HCT116 (cell line): ENCODE data around the gene NME9. TPM values are rescaled to one million over a fixed set of nuclear protein-coding genes. Genes with fewer than 3 reads are reported as not detected.

Experiments
- ATAC-seq: fragments of 200-7000 bp; cut with Tn5 transposase; 2 replicates; pipeline ENCODE4 v1.9.1; 2020; ENCODE audit warnings: mild to moderate bottlenecking, moderate library complexity
- BruUV-seq: library from RNA; stranded (reverse); fragments of 400-500 nt; replicated peaks from 2 replicates; lab custom pipeline; 2021; lab: Mats Ljungman, UMichigan
- CTCF ChIA-PET: fragments of 300-600 bp; sonication (Branson Sonifier 250); formaldehyde crosslinking; loops from one replicate; lab custom pipeline; 2021; ENCODE audit warnings: antibody characterized with exemption; lab: Charles Lee
- POLR2A ChIA-PET: fragments of 300-600, 350-600 bp; sonication (Branson Sonifier 250); formaldehyde crosslinking; loops from one replicate; lab custom pipeline; 2021; ENCODE audit warnings: antibody characterized with exemption; lab: Charles Lee
- RAD21 ChIA-PET, 2 experiments: fragments of 300-600 bp; sonication (Branson Sonifier 250); formaldehyde crosslinking; loops; one replicate each; lab custom pipeline; 2023; ENCODE audit warnings: low total read pairs in 2 of 2; ENCODE audit not compliant: uncharacterized antibody in 2 of 2, unreplicated experiment in 2 of 2, low non-redundant PET in 1 of 2; lab: Charles Lee
- DNase-seq: peaks from one replicate; pipeline ENCODE4 v3.0.0-alpha.2; 2010; ENCODE audit warnings: low read depth, low spot score
- H2AFZ ChIP-seq: fragments of 200-600 bp; shearing (Covaris generic), sonication (generic); 2 replicates; pipeline ENCODE4 v1.6.1; 2017; ENCODE audit warnings: low read depth, mixed run types, mixed read lengths, antibody characterized with exemption, low read length; ENCODE audit not compliant: poor library complexity, severe bottlenecking
- H3K27ac ChIP-seq: 2 replicates; pipeline ENCODE4 v1.5.1; 2012; ENCODE audit warnings: low read depth, low read length
- H3K27me3 ChIP-seq: fragments of 200-600 bp; sonication (generic); 2 replicates; pipeline ENCODE4 v1.6.1; 2016; ENCODE audit warnings: mixed run types, low read length, mixed read lengths; ENCODE audit not compliant: insufficient read depth
- H3K36me3 ChIP-seq, 2 experiments: fragments of 200-500 bp in 1 of 2; fragments of 200-600 bp in 1 of 2; sonication (Bioruptor generic) in 1 of 2; sonication (generic) in 1 of 2; 2 replicates each; pipeline versions ENCODE4 v1.5.1 to v1.6.1; 2014 to 2016; ENCODE audit warnings: low read length in 2 of 2, inconsistent platforms in 1 of 2, mixed read lengths in 1 of 2, mixed run types in 1 of 2; ENCODE audit not compliant: insufficient read depth in 2 of 2, control insufficient read depth in 1 of 2
- H3K4me1 ChIP-seq, 2 experiments: fragments of 200-600 bp in 1 of 2; sonication (generic) in 1 of 2; 2 replicates each; pipeline versions ENCODE4 v1.5.1 to v1.6.1; 2012 to 2017; ENCODE audit warnings: low read length in 2 of 2, inconsistent platforms in 1 of 2, mild to moderate bottlenecking in 1 of 2, mixed read lengths in 1 of 2, mixed run types in 1 of 2, moderate library complexity in 1 of 2; ENCODE audit not compliant: insufficient read depth in 2 of 2, control insufficient read depth in 1 of 2
- H3K4me2 ChIP-seq: fragments of 200-600 bp; sonication (generic); 2 replicates; pipeline ENCODE4 v1.6.1; 2017; ENCODE audit warnings: mixed run types, low read length, mixed read lengths
- H3K4me3 ChIP-seq, 2 experiments: fragments of 200-600 bp in 1 of 2; sonication (generic) in 1 of 2; replicated peaks in 1 of 2; 2 replicates each; pipeline ENCODE4 v1.5.1; 2011 to 2016; ENCODE audit warnings: low read length in 2 of 2, control low read depth in 1 of 2, low read depth in 1 of 2, mild to moderate bottlenecking in 1 of 2, mixed read lengths in 1 of 2, mixed run types in 1 of 2
- H3K79me2 ChIP-seq: fragments of 200-600 bp; sonication (generic); 2 replicates; pipeline ENCODE4 v1.6.1; 2017; ENCODE audit warnings: mild to moderate bottlenecking, mixed run types, low read length, moderate library complexity, mixed read lengths; ENCODE audit not compliant: insufficient read depth
- H3K9ac ChIP-seq: fragments of 200-600 bp; sonication (generic); 2 replicates; pipeline ENCODE4 v1.6.1; 2016; ENCODE audit warnings: low read length, mixed read lengths
- H3K9me2 ChIP-seq: fragments of 200-600 bp; sonication (generic), shearing (Covaris generic); 2 replicates; pipeline ENCODE4 v1.6.1; 2017; ENCODE audit warnings: mixed run types, mild to moderate bottlenecking, moderate library complexity; ENCODE audit not compliant: insufficient read depth
- H3K9me3 ChIP-seq, 2 experiments: fragments of 200-500 bp in 1 of 2; fragments of 200-600 bp in 1 of 2; sonication (Bioruptor generic) in 1 of 2; sonication (generic) in 1 of 2; 2 replicates each; pipeline ENCODE4 v1.6.1; 2014 to 2017; ENCODE audit warnings: low read length in 2 of 2, mixed read lengths in 2 of 2, inconsistent platforms in 1 of 2, low read depth in 1 of 2, mild to moderate bottlenecking in 1 of 2, mixed run types in 1 of 2, moderate library complexity in 1 of 2; ENCODE audit not compliant: control insufficient read depth in 1 of 2, insufficient read depth in 1 of 2
- H4K20me1 ChIP-seq: fragments of 200-600 bp; sonication (generic), shearing (Covaris generic); 2 replicates; pipeline ENCODE4 v1.6.1; 2017; ENCODE audit warnings: mixed run types, mild to moderate bottlenecking, moderate library complexity; ENCODE audit not compliant: insufficient read depth
- CTCF ChIP-seq, 3 experiments: fragments of 200-600 bp in 1 of 3; sonication (generic) in 1 of 3; IDR thresholded peaks in 2 of 3; conservative IDR thresholded peaks in 1 of 3; 2 replicates each; pipeline ENCODE4 v1.5.1; 2012 to 2017; ENCODE audit warnings: low read depth in 2 of 3, low read length in 2 of 3, antibody characterized with exemption in 1 of 3, borderline replicate concordance in 1 of 3, control low read depth in 1 of 3, mild to moderate bottlenecking in 1 of 3, mixed read lengths in 1 of 3, mixed run types in 1 of 3, moderate library complexity in 1 of 3; ENCODE audit not compliant: insufficient read depth in 1 of 3
- ELF1 ChIP-seq: IDR thresholded peaks from 2 replicates; pipeline ENCODE4 v1.6.1; 2012; ENCODE audit warnings: low read depth, borderline replicate concordance
- EZH2phosphoT487 ChIP-seq: fragments of 200-600 bp; IDR thresholded peaks from 2 replicates; pipeline ENCODE4 v1.6.1; 2018; ENCODE audit warnings: antibody characterized with exemption, borderline replicate concordance
- JUND ChIP-seq: IDR thresholded peaks from 2 replicates; pipeline ENCODE4 v1.6.1; 2012
- RAD21 ChIP-seq: IDR thresholded peaks from 2 replicates; pipeline ENCODE4 v1.6.1; 2012; ENCODE audit warnings: low read depth, mild to moderate bottlenecking
- ZBTB33 ChIP-seq: IDR thresholded peaks from 2 replicates; pipeline ENCODE4 v1.6.1; 2011; ENCODE audit warnings: mild to moderate bottlenecking, low read length, moderate library complexity; ENCODE audit not compliant: insufficient replicate concordance; ENCODE audit errors: extremely low read depth
- ZNF274 ChIP-seq: fragments of 200-500 bp; sonication (Bioruptor generic); IDR thresholded peaks from 2 replicates; pipeline ENCODE4 v1.6.1; 2014; ENCODE audit warnings: mild to moderate bottlenecking, low read depth, low read length, inconsistent platforms
- intact Hi-C: fragments of 100-400 bp; cut with micrococcal nuclease; formaldehyde crosslinking; loops from 2 replicates; pipeline ENCODE4 v1.10.0; 2022
- total RNA-seq: library from RNA; stranded (reverse); gene quantifications from one replicate; pipeline ENCODE4 v1.2.1, GENCODE V29; 2021; ENCODE audit not compliant: unreplicated experiment
- TF ChIP-seq, protein P1 (sequence below): IDR thresholded peaks from 2 replicates; pipeline ENCODE4 v1.6.1; 2012; ENCODE audit warnings: low read depth

NME9 gene
- total RNA-seq, 1 experiment from 2014 or later, result 0.79 TPM

DNA sequence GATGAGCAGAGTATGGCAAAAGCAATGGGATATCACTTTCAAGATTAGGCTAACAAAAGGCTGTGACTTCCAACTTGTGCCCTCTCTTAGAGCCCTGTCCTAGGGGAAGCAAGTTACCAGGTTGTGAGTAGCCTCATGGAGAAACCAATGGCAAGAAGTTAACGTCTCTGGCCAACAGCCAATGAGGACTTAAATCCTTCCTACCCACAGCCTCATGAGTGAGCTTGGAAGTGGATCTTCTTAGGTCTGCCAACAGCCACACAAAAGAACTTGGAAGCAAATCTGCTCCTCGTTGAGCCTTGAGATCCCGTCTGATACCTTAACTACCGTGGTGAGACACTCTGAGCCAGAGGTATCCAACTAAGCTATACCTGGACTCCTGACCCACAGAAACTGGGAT, 5.7 kb downstream of the NME9 start (continued):
- no peak for TF ChIP-seq ZBTB33
- TF ChIP-seq JUND, result no peak
- TF ChIP-seq, protein P1, sequence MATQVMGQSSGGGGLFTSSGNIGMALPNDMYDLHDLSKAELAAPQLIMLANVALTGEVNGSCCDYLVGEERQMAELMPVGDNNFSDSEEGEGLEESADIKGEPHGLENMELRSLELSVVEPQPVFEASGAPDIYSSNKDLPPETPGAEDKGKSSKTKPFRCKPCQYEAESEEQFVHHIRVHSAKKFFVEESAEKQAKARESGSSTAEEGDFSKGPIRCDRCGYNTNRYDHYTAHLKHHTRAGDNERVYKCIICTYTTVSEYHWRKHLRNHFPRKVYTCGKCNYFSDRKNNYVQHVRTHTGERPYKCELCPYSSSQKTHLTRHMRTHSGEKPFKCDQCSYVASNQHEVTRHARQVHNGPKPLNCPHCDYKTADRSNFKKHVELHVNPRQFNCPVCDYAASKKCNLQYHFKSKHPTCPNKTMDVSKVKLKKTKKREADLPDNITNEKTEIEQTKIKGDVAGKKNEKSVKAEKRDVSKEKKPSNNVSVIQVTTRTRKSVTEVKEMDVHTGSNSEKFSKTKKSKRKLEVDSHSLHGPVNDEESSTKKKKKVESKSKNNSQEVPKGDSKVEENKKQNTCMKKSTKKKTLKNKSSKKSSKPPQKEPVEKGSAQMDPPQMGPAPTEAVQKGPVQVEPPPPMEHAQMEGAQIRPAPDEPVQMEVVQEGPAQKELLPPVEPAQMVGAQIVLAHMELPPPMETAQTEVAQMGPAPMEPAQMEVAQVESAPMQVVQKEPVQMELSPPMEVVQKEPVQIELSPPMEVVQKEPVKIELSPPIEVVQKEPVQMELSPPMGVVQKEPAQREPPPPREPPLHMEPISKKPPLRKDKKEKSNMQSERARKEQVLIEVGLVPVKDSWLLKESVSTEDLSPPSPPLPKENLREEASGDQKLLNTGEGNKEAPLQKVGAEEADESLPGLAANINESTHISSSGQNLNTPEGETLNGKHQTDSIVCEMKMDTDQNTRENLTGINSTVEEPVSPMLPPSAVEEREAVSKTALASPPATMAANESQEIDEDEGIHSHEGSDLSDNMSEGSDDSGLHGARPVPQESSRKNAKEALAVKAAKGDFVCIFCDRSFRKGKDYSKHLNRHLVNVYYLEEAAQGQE, result no peak
- TF ChIP-seq ELF1, result no peak

DNA sequence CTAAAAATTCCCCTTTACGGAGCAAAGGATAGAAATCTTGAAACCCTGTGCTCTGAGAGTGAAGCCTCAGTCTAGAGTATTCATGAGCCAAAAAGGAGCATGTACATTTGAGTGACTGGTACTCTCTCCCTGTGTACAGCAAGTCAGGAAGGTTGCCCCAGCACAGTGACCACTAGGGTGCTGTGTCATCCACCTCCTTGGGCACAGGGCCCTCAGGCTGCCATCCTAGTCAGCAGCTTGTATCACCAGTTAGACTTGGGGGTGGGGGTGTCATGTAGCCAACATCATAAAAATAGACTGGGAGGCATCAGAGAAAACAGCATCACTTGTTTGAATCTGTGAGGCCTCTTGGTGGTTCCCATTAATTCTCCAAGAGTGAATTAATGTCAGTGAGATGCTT, 12.0 kb downstream of the NME9 start:
- ATAC-seq, result 0 out of 2 replicates have a peak, but pooled peaks have one; percentile 52
- intact Hi-C loops, result no loop called here

More for the DNA sequence above, 12.0 kb downstream of the NME9 start:
- no peaks in the 10 kb centered on the region for H3K79me2 ChIP-seq
- H3K9me3 ChIP-seq, result no peaks in the 10 kb centered on the region
- no peak overlapping the region for H3K4me3 ChIP-seq
- H4K20me1 ChIP-seq, result no peaks in the 10 kb centered on the region
- no peak overlapping the region for H3K4me2 ChIP-seq
- no peaks in the 10 kb centered on the region for H3K36me3 ChIP-seq
- TF ChIP-seq EZH2phosphoT487 (no peak), CTCF (IDR thresholded peaks at IDR 0.05 in 2 of 3, conservative IDR thresholded peaks at IDR 0.05 in 1 of 3; ENCODE audit: borderline replicate concordance in 1 of 3, insufficient read depth in 1 of 3, low read depth in 2 of 3, low read length in 2 of 3) (peak in 1 of 3 experiments; percentile 10; a peak in 1 of 6 replicates), RAD21 (no peak), ZNF274 (no peak)
- TF ChIP-seq, all 23 proteins: peak for 1
- no peak overlapping the region for H2AFZ ChIP-seq
- ChIA-PET RAD21 (no interaction called here), CTCF (no interaction called here), POLR2A (interaction anchor here (1.7 kb wide), 1 partner anchor 9 kb away, joined by 5 read pairs; no protein-coding TSS in a partner anchor)
- no peaks in the 10 kb centered on the region for H3K4me1 ChIP-seq
- H3K27me3 ChIP-seq, result no peaks in the 10 kb centered on the region
- no peaks in the 10 kb centered on the region for H3K9me2 ChIP-seq
- DNase-seq, result no peak
- no peak overlapping the region for H3K9ac ChIP-seq
- no TSS peak for BruUV-seq
- no peak overlapping the region for H3K27ac ChIP-seq
